Trophoblast cell (in vitro differentiated cells and primary cell): ENCODE data around the gene SLC4A11.

ENCODE experiments used
- DNase-seq, 2 donors: peaks; one replicate each; pipeline ENCODE4 v3.0.0-alpha.2; 2016
- H2AFZ ChIP-seq: 2 replicates; pipeline ENCODE4 v1.6.1; 2013; ENCODE audit warnings: low read length, moderate library complexity, mild to moderate bottlenecking; ENCODE audit not compliant: insufficient read depth, poor library complexity
- H2AK5ac ChIP-seq: 2 replicates; pipeline ENCODE4 v1.6.1; 2013; ENCODE audit warnings: mild to moderate bottlenecking, low read length
- H2BK120ac ChIP-seq: 2 replicates; pipeline ENCODE4 v1.6.1; 2013; ENCODE audit warnings: low read length, mild to moderate bottlenecking, moderate library complexity; ENCODE audit not compliant: insufficient read depth, poor library complexity
- H2BK12ac ChIP-seq: 2 replicates; pipeline ENCODE4 v1.6.1; 2013; ENCODE audit warnings: mild to moderate bottlenecking, low read length, moderate library complexity
- H2BK5ac ChIP-seq: 2 replicates; pipeline ENCODE4 v1.6.1; 2013; ENCODE audit warnings: low read length, low read depth, moderate library complexity, mild to moderate bottlenecking; ENCODE audit not compliant: poor library complexity
- H3K14ac ChIP-seq: 2 replicates; pipeline ENCODE4 v1.6.1; 2013; ENCODE audit warnings: mild to moderate bottlenecking, low read length
- H3K18ac ChIP-seq: 2 replicates; pipeline ENCODE4 v1.6.1; 2013; ENCODE audit warnings: mild to moderate bottlenecking, low read length
- H3K23ac ChIP-seq: 2 replicates; pipeline ENCODE4 v1.6.1; 2013; ENCODE audit warnings: low read length
- H3K27ac ChIP-seq: 2 replicates; pipeline ENCODE4 v1.5.1; 2013; ENCODE audit warnings: low read depth, mild to moderate bottlenecking, inconsistent platforms, low read length, moderate library complexity
- H3K27me3 ChIP-seq: 2 replicates; pipeline ENCODE4 v1.6.1; 2013; ENCODE audit warnings: inconsistent platforms, mild to moderate bottlenecking, low read length, moderate library complexity; ENCODE audit not compliant: insufficient read depth
- H3K36me3 ChIP-seq, 2 experiments: 1 replicate in 1 of 2; 2 replicates in 1 of 2; pipeline ENCODE4 v1.6.1; 2013; ENCODE audit warnings: low read length in 2 of 2, mild to moderate bottlenecking in 2 of 2, moderate library complexity in 1 of 2; ENCODE audit not compliant: insufficient read depth in 2 of 2, control insufficient read depth in 1 of 2
- H3K4ac ChIP-seq: 2 replicates; pipeline ENCODE4 v1.6.1; 2013; ENCODE audit warnings: low read depth, mild to moderate bottlenecking, low read length, moderate library complexity
- H3K4me1 ChIP-seq, 2 experiments: 1 replicate in 1 of 2; 2 replicates in 1 of 2; pipeline ENCODE4 v1.6.1; 2013; ENCODE audit warnings: low read length in 2 of 2, mild to moderate bottlenecking in 2 of 2, moderate library complexity in 1 of 2; ENCODE audit not compliant: insufficient read depth in 2 of 2, control insufficient read depth in 1 of 2
- H3K4me2 ChIP-seq: 2 replicates; pipeline ENCODE4 v1.6.1; 2013; ENCODE audit warnings: inconsistent platforms, mild to moderate bottlenecking, low read length, moderate library complexity
- H3K4me3 ChIP-seq: 2 replicates; pipeline ENCODE4 v1.5.1; 2013; ENCODE audit warnings: mild to moderate bottlenecking, low read depth, low read length, inconsistent platforms
- H3K79me1 ChIP-seq: one replicate; pipeline ENCODE4 v1.6.1; 2013; ENCODE audit warnings: low read length
- H3K79me2 ChIP-seq: 2 replicates; pipeline ENCODE4 v1.6.1; 2013; ENCODE audit warnings: low read length, mild to moderate bottlenecking; ENCODE audit not compliant: control insufficient read depth, insufficient read depth, poor library complexity
- H3K9ac ChIP-seq: 2 replicates; pipeline ENCODE4 v1.6.1; 2013; ENCODE audit warnings: mild to moderate bottlenecking, low read length
- H3K9me3 ChIP-seq: 2 replicates; pipeline ENCODE4 v1.6.1; 2013; ENCODE audit warnings: low read depth, mild to moderate bottlenecking, control low read depth, inconsistent platforms, low read length; ENCODE audit not compliant: insufficient read depth
- H4K12ac ChIP-seq: 2 replicates; pipeline ENCODE4 v1.6.1; 2013; ENCODE audit warnings: low read depth, mild to moderate bottlenecking, low read length, moderate library complexity
- H4K8ac ChIP-seq: 2 replicates; pipeline ENCODE4 v1.6.1; 2013; ENCODE audit warnings: low read depth, mild to moderate bottlenecking, low read length, moderate library complexity
- H4K91ac ChIP-seq: one replicate; pipeline ENCODE4 v1.6.1; 2013; ENCODE audit warnings: low read depth, mild to moderate bottlenecking, low read length, moderate library complexity
- WGBS: extraction: QIAGEN DNeasy Blood & Tissue Kit; methylation state at CpG from one replicate; pipeline ENCODE4 v1.1.7; 2013; ENCODE audit warnings: missing lambda C conversion rate; ENCODE audit not compliant: insufficient read length, insufficient coverage; ENCODE audit errors: extremely low coverage; 5-methylcytosine and 5-hydroxymethylcytosine counted together

Gene SLC4A11

DNA sequence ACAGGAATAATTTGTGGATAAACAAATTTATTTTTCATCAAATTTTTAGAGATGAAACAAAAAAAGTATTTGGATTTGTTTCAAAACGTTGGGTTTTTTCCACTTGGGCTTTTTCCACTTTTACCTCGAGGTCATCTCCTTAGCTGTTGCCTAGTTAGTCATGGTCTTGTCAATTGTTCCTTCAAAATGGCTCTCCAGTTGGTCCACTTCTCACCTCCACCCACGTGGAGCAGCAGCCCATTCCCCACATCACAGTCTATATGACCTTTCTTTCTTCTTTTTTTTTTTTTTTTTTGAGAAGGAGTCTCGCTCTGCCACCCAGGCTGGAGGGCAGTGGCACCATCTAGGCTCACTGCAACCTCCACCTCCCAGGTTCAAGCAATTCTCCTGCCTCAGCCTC, 6.7 kb upstream of the SLC4A11 start:
- H3K9me3 ChIP-seq, result no peaks in the 10 kb centered on the region
- peaks cover 15% of the 10 kb centered on the region for H3K27me3 ChIP-seq
- H4K12ac ChIP-seq, result no peak overlapping the region
- no peak overlapping the region for H3K14ac ChIP-seq
- no peak overlapping the region for H2BK120ac ChIP-seq
- no peaks in the 10 kb centered on the region for H3K79me2 ChIP-seq
- no peak overlapping the region for H3K27ac ChIP-seq
- no peak overlapping the region for H2BK5ac ChIP-seq
- no peak overlapping the region for H3K18ac ChIP-seq
- H2BK12ac ChIP-seq, result no peak overlapping the region
- no peak overlapping the region for H2AFZ ChIP-seq
- WGBS, result no CpG with 5 or more reads among the region's 4 CpGs
- H3K36me3 ChIP-seq, result peaks cover under 1 to 2% of the 10 kb centered on the region in 2 experiments
- no peak overlapping the region for H3K23ac ChIP-seq
- no peak overlapping the region for H2AK5ac ChIP-seq
- H3K4me3 ChIP-seq, result no peak overlapping the region
- no peak overlapping the region for H4K8ac ChIP-seq
- no peak overlapping the region for H4K91ac ChIP-seq
- no peak overlapping the region for H3K9ac ChIP-seq
- H3K79me1 ChIP-seq, result no peaks in the 10 kb centered on the region
- H3K4me2 ChIP-seq, result no peak overlapping the region
- no peak for DNase-seq
- peaks cover 0 to 7% of the 10 kb centered on the region in 2 experiments for H3K4me1 ChIP-seq
- no peak overlapping the region for H3K4ac ChIP-seq

GRCh38 chr20:3245156-3245555, 6.2 kb upstream of the SLC4A11 start:
- peaks cover 14% of the 10 kb centered on the region for H3K27me3 ChIP-seq
- no peaks in the 10 kb centered on the region for H3K9me3 ChIP-seq
- no peak overlapping the region for H3K14ac ChIP-seq
- no peak overlapping the region for H3K9ac ChIP-seq
- H3K18ac ChIP-seq, result no peak overlapping the region
- H3K4me3 ChIP-seq, result no peak overlapping the region
- H3K27ac ChIP-seq, result no peak overlapping the region
- no peak overlapping the region for H2BK120ac ChIP-seq
- peaks cover 0 to 8% of the 10 kb centered on the region in 2 experiments for H3K4me1 ChIP-seq
- H2BK5ac ChIP-seq, result no peak overlapping the region
- no peaks in the 10 kb centered on the region for H3K79me2 ChIP-seq
- H2BK12ac ChIP-seq, result no peak overlapping the region
- H3K4me2 ChIP-seq, result no peak overlapping the region
- no peak overlapping the region for H4K91ac ChIP-seq
- H3K79me1 ChIP-seq, result no peaks in the 10 kb centered on the region
- no peak overlapping the region for H3K23ac ChIP-seq
- no peak overlapping the region for H3K4ac ChIP-seq
- H2AK5ac ChIP-seq, result no peak overlapping the region
- no peak overlapping the region for H2AFZ ChIP-seq
- no peak overlapping the region for H4K12ac ChIP-seq
- H4K8ac ChIP-seq, result no peak overlapping the region
- DNase-seq, result peak in 1 of 2 donors; percentile 56
- H3K36me3 ChIP-seq, result peaks cover 0 to 2% of the 10 kb centered on the region in 2 experiments
- WGBS, result no CpG with 5 or more reads among the region's 2 CpGs

- H3K36me3 ChIP-seq, result no peaks in the 10 kb centered on the region
- H3K27me3 ChIP-seq, result peaks cover 17% of the 10 kb centered on the region
- no peak for DNase-seq
- no CpG with 5 or more reads among the region's 1 CpG for WGBS
- no peak overlapping the region for H3K9ac ChIP-seq
- H3K18ac ChIP-seq, result no peak overlapping the region
- no peak overlapping the region for H2BK5ac ChIP-seq
- H4K91ac ChIP-seq, result no peak overlapping the region
- H3K4me1 ChIP-seq, result peaks cover 4 to 14% of the 10 kb centered on the region in 2 experiments
- H3K4me3 ChIP-seq, result no peak overlapping the region
- no peak overlapping the region for H2BK12ac ChIP-seq
- no peak overlapping the region for H4K8ac ChIP-seq
- H3K79me2 ChIP-seq, result peaks cover 2% of the 10 kb centered on the region
- H3K79me1 ChIP-seq, result peaks cover 5% of the 10 kb centered on the region
- no peak overlapping the region for H3K4ac ChIP-seq
- no peak overlapping the region for H2BK120ac ChIP-seq
- H4K12ac ChIP-seq, result no peak overlapping the region
- H2AK5ac ChIP-seq, result no peak overlapping the region
- H3K27ac ChIP-seq, result no peak overlapping the region
- H2AFZ ChIP-seq, result no peak overlapping the region
- no peak overlapping the region for H3K4me2 ChIP-seq
- no peaks in the 10 kb centered on the region for H3K9me3 ChIP-seq
- H3K14ac ChIP-seq, result no peak overlapping the region
- H3K23ac ChIP-seq, result no peak overlapping the region
Observed at GRCh38 chr20:3244613-3245012, 5.6 kb upstream of the SLC4A11 start.

- H3K4me3 ChIP-seq, result no peak overlapping the region
- H3K9me3 ChIP-seq, result no peaks in the 10 kb centered on the region
- no peak overlapping the region for H3K4ac ChIP-seq
- DNase-seq, result no peak
- peaks cover 22% of the 10 kb centered on the region for H3K27me3 ChIP-seq
- H2AFZ ChIP-seq, result no peak overlapping the region
- H3K9ac ChIP-seq, result no peak overlapping the region
- no peak overlapping the region for H4K91ac ChIP-seq
- H2AK5ac ChIP-seq, result no peak overlapping the region
- no peak overlapping the region for H3K18ac ChIP-seq
- H2BK120ac ChIP-seq, result no peak overlapping the region
- no peak overlapping the region for H3K14ac ChIP-seq
- no peak overlapping the region for H3K4me2 ChIP-seq
- peaks cover 6 to 12% of the 10 kb centered on the region in 2 experiments for H3K4me1 ChIP-seq
- no peak overlapping the region for H2BK5ac ChIP-seq
- H2BK12ac ChIP-seq, result no peak overlapping the region
- H3K36me3 ChIP-seq, result no peaks in the 10 kb centered on the region
- no peak overlapping the region for H3K23ac ChIP-seq
- H4K8ac ChIP-seq, result no peak overlapping the region
- no peak overlapping the region for H4K12ac ChIP-seq
- no peak overlapping the region for H3K27ac ChIP-seq
- peaks cover 9% of the 10 kb centered on the region for H3K79me1 ChIP-seq
- no CpG with 5 or more reads among the region's 11 CpGs for WGBS
- peaks cover 2% of the 10 kb centered on the region for H3K79me2 ChIP-seq
Observed at GRCh38 chr20:3243718-3244358, 4.8 kb upstream of the SLC4A11 start.
